ENCODE measurements around the gene CCBE1. TPM values are rescaled to one million over a fixed set of nuclear protein-coding genes. Genes with fewer than 3 reads are reported as not detected.

The CCBE1 gene
- total and polyA plus RNA-seq, 7 donors, result 0.01 to 0.77 (median 0.14) TPM; not detected in 1

- intact Hi-C loops (cut with DNase I), result no loop called here
- TF ChIP-seq, protein P1, sequence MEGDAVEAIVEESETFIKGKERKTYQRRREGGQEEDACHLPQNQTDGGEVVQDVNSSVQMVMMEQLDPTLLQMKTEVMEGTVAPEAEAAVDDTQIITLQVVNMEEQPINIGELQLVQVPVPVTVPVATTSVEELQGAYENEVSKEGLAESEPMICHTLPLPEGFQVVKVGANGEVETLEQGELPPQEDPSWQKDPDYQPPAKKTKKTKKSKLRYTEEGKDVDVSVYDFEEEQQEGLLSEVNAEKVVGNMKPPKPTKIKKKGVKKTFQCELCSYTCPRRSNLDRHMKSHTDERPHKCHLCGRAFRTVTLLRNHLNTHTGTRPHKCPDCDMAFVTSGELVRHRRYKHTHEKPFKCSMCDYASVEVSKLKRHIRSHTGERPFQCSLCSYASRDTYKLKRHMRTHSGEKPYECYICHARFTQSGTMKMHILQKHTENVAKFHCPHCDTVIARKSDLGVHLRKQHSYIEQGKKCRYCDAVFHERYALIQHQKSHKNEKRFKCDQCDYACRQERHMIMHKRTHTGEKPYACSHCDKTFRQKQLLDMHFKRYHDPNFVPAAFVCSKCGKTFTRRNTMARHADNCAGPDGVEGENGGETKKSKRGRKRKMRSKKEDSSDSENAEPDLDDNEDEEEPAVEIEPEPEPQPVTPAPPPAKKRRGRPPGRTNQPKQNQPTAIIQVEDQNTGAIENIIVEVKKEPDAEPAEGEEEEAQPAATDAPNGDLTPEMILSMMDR (IDR thresholded peaks at IDR 0.05), result no peak
- no peak for DNase-seq
- H3K4me1 ChIP-seq, result no peaks in the 10 kb centered on the region
- no peaks in the 10 kb centered on the region for H3K9me3 ChIP-seq
- no peak overlapping the region for H3K27ac ChIP-seq
- ATAC-seq, result peak in 1 of 4 donors; percentile 47
- WGBS, 3 donors, result 47 to 52% (median 48%) methylated on average over 11 of the region's 11 CpGs
- peaks cover 0 to 2% (median 0%) of the 10 kb centered on the region in 3 donors for H3K27me3 ChIP-seq (ENCODE audit: insufficient read depth in 3 of 3, low read length in 2 of 3)
- H3K4me3 ChIP-seq, result no peak overlapping the region
- no peaks in the 10 kb centered on the region for H3K36me3 ChIP-seq (ENCODE audit: insufficient read depth in 1 of 2, low read depth in 1 of 2)
These were observed 50.8 kb downstream of the CCBE1 start for GRCh38 chr18:59646228-59646962.

GRCh38 chr18:59643740-59644139 is 53.5 kb downstream of the CCBE1 start:
- ATAC-seq, result no peak

DNA sequence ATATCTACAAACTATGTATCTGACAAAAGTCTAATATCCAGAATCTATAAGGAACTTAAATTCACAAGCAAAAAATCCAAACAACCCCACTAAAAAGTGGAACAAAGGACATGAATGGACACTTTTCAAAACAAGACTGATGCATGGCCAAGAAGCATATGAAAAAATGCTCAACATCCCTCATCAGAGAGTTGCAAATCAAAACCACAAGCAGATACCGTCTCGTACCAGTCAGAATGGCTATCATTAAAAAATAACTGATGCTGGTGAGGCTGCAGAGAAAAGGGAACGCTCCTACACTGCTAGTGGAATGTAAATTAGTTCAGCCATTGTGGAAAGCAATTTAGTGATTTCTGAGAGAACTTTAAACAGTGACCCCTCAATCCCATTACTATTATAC is 56.5 kb downstream of the CCBE1 start:
- no peak overlapping the region for H3K27ac ChIP-seq
- WGBS, 3 donors, result 77 to 81% (median 80%) methylated on average over 3 of the region's 3 CpGs
- no peaks in the 10 kb centered on the region for H3K9me3 ChIP-seq
- no peak overlapping the region for H3K4me3 ChIP-seq
- DNase-seq (no peak), ATAC-seq (no peak)
- TF ChIP-seq, protein P1 (IDR thresholded peaks at IDR 0.05), result no peak
- H3K4me1 ChIP-seq, result no peaks in the 10 kb centered on the region
- intact Hi-C loops (cut with DNase I), result no loop called here
- H3K27me3 ChIP-seq (ENCODE audit: insufficient read depth in 3 of 3, low read length in 2 of 3), result peaks cover 0 to 2% (median 2%) of the 10 kb centered on the region in 3 donors
- no peaks in the 10 kb centered on the region for H3K36me3 ChIP-seq (ENCODE audit: insufficient read depth in 1 of 2, low read depth in 1 of 2)

More at GRCh38 chr18:59643740-59644139, 53.5 kb downstream of the CCBE1 start:
- Histone ChIP-seq H3K27me3 (ENCODE audit: insufficient read depth in 3 of 3, low read length in 2 of 3) (peaks cover 0 to 2% (median 2%) of the 10 kb centered on the region in 3 donors), H3K4me1 (no peaks in the 10 kb centered on the region), H3K4me3 (no peak overlapping the region), H3K36me3 (ENCODE audit: insufficient read depth in 1 of 2, low read depth in 1 of 2) (no peaks in the 10 kb centered on the region), H3K27ac (no peak overlapping the region), H3K9me3 (no peaks in the 10 kb centered on the region)
- WGBS, 3 donors, result 91 to 93% (median 92%) methylated on average over 6 of the region's 6 CpGs
- TF ChIP-seq, protein P1 (IDR thresholded peaks at IDR 0.05), result no peak
- no peak for DNase-seq
- intact Hi-C loops (cut with DNase I), result no loop called here

DNA sequence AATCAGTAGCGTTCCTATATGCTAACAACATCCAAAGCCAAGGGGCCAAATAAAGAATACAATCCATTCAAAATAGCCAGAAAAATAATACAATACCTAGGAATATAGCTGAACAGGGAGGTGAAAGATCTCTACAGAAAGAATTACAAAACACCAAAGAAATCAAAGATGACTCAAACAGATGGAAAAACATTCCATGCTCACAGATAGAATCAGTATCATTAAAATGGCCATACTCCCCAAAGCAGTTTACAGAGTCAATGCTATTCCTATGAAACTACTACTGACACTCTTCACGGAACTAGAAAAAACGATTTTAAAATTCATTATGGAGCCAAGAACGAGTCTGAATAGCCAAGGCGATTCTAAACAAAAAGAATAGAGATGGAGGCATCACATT is 57.4 kb downstream of the CCBE1 start:
- H3K9me3 ChIP-seq, result no peaks in the 10 kb centered on the region
- no peak overlapping the region for H3K4me3 ChIP-seq
- H3K36me3 ChIP-seq (ENCODE audit: insufficient read depth in 1 of 2, low read depth in 1 of 2), result no peaks in the 10 kb centered on the region
- intact Hi-C loops (cut with DNase I), result loop anchor here in 1 of 2 donors (10.0 kb wide), 1 partner anchor 185 kb away; no protein-coding TSS in a partner anchor
- no peak overlapping the region for H3K27ac ChIP-seq
- no peaks in the 10 kb centered on the region for H3K4me1 ChIP-seq
- peaks cover 0 to 2% (median 2%) of the 10 kb centered on the region in 3 donors for H3K27me3 ChIP-seq (ENCODE audit: insufficient read depth in 3 of 3, low read length in 2 of 3)
- WGBS, 3 donors, result 39 to 47% (median 40%) methylated on average over 5 of the region's 5 CpGs
- TF ChIP-seq, protein P1 (IDR thresholded peaks at IDR 0.05), result no peak
- ATAC-seq (no peak), DNase-seq (no peak)

Measured in psoas muscle (tissue), 8 donors.